SK-N-SH treated with all-trans-retinoic acid at 6 μM for 48 hours (cell line): ENCODE data around the gene TMEM201.

Experiments used
- CSDC2 ChIP-seq: fragments of 250-450 bp; sonication (Bioruptor Pico); IDR thresholded peaks from 2 replicates; pipeline ENCODE4 v1.5.0; 2020; ENCODE audit warnings: mild to moderate bottlenecking, moderate library complexity
- GLIS3 ChIP-seq: fragments of 250-450 bp; sonication (Bioruptor Pico); IDR thresholded peaks from 2 replicates; pipeline ENCODE4 v1.5.0; 2020; ENCODE audit warnings: mild to moderate bottlenecking, moderate library complexity
- OSR1 ChIP-seq: fragments of 250-450 bp; sonication (Bioruptor Pico); IDR thresholded peaks from 2 replicates; pipeline ENCODE4 v1.8.0; 2022; ENCODE audit warnings: moderate library complexity, mild to moderate bottlenecking, inconsistent platforms
- SNAI2 ChIP-seq: fragments of 250-450 bp; sonication (Bioruptor Pico); IDR thresholded peaks from 2 replicates; pipeline ENCODE4 v1.5.0; 2020; ENCODE audit warnings: mild to moderate bottlenecking, moderate library complexity
- TOX ChIP-seq: fragments of 250-450 bp; sonication (Bioruptor Pico); IDR thresholded peaks from 2 replicates; pipeline ENCODE4 v1.8.0; 2021; ENCODE audit warnings: mild to moderate bottlenecking, moderate library complexity, borderline replicate concordance
- ZFP3 ChIP-seq: fragments of 250-450 bp; sonication (Bioruptor Pico); IDR thresholded peaks from 2 replicates; pipeline ENCODE4 v1.5.0; 2020; ENCODE audit warnings: mild to moderate bottlenecking, moderate library complexity
- ZNF8 ChIP-seq: fragments of 450-650 bp; formaldehyde crosslinking; IDR thresholded peaks from 2 replicates; pipeline ENCODE4 v1.5.0; 2020; ENCODE audit warnings: mild to moderate bottlenecking, moderate library complexity
- TF ChIP-seq, protein P1 (sequence below): fragments of 250-450 bp; sonication (Bioruptor Pico); IDR thresholded peaks from 2 replicates; pipeline ENCODE4 v1.5.1; 2020; ENCODE audit warnings: low read depth, mild to moderate bottlenecking, moderate library complexity
- TF ChIP-seq, protein P2 (sequence below): fragments of 250-450 bp; sonication (Bioruptor Pico); IDR thresholded peaks from 2 replicates; pipeline ENCODE4 v1.8.0; 2021; ENCODE audit warnings: low read depth, mild to moderate bottlenecking, moderate library complexity, borderline replicate concordance

DNA sequence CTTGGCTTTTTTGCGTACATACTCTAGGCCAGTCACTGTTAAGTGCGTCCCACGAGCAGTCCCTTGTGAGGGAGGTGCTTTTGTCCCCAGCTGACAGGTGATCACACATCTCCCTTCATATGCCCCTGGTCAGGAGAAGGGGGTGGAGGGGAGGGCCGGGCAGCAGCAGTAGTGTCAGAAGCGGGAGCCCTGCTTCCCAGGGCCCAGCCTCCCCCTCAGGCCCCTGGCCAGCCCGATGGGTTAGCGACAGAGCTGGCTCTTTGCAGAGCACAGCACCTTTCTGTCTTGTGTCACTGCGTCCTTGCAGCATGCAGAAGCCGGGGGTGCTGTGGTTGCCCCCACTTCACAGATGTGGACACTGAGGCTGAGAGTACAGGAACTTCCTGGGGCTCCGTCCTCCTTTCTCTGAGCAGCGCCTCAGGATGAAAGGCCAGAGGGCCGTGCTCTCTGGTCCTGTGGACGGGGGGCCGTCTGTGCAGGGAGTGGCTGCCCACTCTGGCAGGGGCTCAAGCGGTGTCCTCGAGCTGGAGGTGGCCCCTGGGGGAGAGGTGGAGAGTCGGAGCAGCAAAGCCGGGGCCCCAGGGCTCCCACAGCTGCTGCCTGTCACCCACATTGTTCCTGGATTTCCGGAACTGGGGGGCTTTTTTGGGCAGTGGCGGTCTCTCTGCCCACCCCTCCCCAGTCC lies 5.9 kb downstream of the TMEM201 start:
- TF ChIP-seq OSR1 (no peak), SNAI2 (CRISPR knock-in tag) (no peak), TOX (CRISPR knock-in tag) (no peak), ZNF8 (CRISPR knock-in tag) (no peak), ZFP3 (CRISPR knock-in tag) (no peak), CSDC2 (CRISPR knock-in tag) (no peak), GLIS3 (no peak)
- TF ChIP-seq, protein P1, sequence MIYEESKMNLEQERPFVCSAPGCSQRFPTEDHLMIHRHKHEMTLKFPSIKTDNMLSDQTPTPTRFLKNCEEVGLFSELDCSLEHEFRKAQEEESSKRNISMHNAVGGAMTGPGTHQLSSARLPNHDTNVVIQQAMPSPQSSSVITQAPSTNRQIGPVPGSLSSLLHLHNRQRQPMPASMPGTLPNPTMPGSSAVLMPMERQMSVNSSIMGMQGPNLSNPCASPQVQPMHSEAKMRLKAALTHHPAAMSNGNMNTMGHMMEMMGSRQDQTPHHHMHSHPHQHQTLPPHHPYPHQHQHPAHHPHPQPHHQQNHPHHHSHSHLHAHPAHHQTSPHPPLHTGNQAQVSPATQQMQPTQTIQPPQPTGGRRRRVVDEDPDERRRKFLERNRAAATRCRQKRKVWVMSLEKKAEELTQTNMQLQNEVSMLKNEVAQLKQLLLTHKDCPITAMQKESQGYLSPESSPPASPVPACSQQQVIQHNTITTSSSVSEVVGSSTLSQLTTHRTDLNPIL (CRISPR knock-in tag), result no peak
- TF ChIP-seq, protein P2, sequence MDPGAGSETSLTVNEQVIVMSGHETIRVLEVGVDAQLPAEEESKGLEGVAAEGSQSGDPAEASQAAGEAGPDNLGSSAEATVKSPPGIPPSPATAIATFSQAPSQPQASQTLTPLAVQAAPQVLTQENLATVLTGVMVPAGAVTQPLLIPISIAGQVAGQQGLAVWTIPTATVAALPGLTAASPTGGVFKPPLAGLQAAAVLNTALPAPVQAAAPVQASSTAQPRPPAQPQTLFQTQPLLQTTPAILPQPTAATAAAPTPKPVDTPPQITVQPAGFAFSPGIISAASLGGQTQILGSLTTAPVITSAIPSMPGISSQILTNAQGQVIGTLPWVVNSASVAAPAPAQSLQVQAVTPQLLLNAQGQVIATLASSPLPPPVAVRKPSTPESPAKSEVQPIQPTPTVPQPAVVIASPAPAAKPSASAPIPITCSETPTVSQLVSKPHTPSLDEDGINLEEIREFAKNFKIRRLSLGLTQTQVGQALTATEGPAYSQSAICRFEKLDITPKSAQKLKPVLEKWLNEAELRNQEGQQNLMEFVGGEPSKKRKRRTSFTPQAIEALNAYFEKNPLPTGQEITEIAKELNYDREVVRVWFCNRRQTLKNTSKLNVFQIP (CRISPR knock-in tag), result no peak
